Skeletal muscle tissue (tissue), 4 donors: ENCODE data around the gene CALD1. TPM values are rescaled to one million over a fixed set of nuclear protein-coding genes. Genes with fewer than 3 reads are reported as not detected.

Experiments
- H3K27ac ChIP-seq: one replicate; pipeline ENCODE4 v1.7.0; 2013; ENCODE audit warnings: mild to moderate bottlenecking, low read depth, low read length, inconsistent platforms
- H3K27me3 ChIP-seq, 3 donors: one replicate each; pipeline ENCODE4 v1.7.0; 2013; ENCODE audit warnings: low read length in 3 of 3; ENCODE audit not compliant: control insufficient read depth in 3 of 3, insufficient read depth in 3 of 3
- H3K36me3 ChIP-seq, 3 donors: one replicate each; pipeline ENCODE4 v1.7.0; 2013; ENCODE audit warnings: low read length in 3 of 3; ENCODE audit not compliant: control insufficient read depth in 3 of 3, insufficient read depth in 3 of 3
- H3K4me1 ChIP-seq, 3 donors: one replicate each; pipeline ENCODE4 v1.7.0; 2013; ENCODE audit warnings: low read length in 3 of 3, mild to moderate bottlenecking in 3 of 3; ENCODE audit not compliant: control insufficient read depth in 3 of 3, insufficient read depth in 3 of 3
- H3K4me3 ChIP-seq, 3 donors: one replicate each; pipeline ENCODE4 v1.7.0; 2013; ENCODE audit warnings: low read length in 3 of 3
- H3K9ac ChIP-seq, 3 donors: one replicate each; pipeline ENCODE4 v1.7.0; 2013; ENCODE audit warnings: low read length in 3 of 3, mild to moderate bottlenecking in 3 of 3, moderate library complexity in 2 of 3, low read depth in 1 of 3
- H3K9me3 ChIP-seq, 3 donors: one replicate each; pipeline ENCODE4 v1.7.0; 2013; ENCODE audit warnings: low read length in 3 of 3; ENCODE audit not compliant: control insufficient read depth in 3 of 3
- total RNA-seq: library from RNA; depleted of rRNA; stranded (reverse); fragments of >200 nt; gene quantifications from one replicate; pipeline ENCODE4 v1.2.3, GENCODE V29; 2014
- donor health status: Osteomylitis.

Gene CALD1
- total RNA-seq, 1 donor from 2014 or later = 89.8 TPM

DNA sequence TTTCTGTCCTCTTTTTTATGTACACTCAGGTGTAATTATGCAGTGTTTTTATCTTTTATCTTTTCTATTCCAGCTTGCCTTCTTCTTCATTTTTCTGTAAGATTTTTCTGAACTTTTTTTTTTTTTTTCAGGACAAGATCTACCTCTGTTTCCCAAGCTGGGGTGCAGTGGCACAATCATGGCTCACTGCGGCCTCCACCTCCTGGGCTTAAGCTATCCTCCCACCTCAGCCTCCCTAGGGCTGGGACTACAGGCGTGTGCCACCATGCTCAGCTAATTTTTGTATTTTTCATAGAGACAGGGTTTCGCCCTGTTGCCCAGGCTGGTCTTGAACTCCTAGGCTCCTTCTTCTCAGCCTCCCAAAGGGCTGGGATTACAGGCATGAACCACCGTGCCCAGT, 6.3 kb upstream of the CALD1 start:
- H3K9me3 ChIP-seq = no peaks in the 10 kb centered on the region
- H3K36me3 ChIP-seq = no peaks in the 10 kb centered on the region
- H3K27ac ChIP-seq = no peak overlapping the region
- H3K4me3 ChIP-seq = no peak overlapping the region
- no peaks in the 10 kb centered on the region for H3K27me3 ChIP-seq
- peaks cover 0 to 3% (median 2%) of the 10 kb centered on the region in 3 donors for H3K4me1 ChIP-seq
- H3K9ac ChIP-seq = no peak overlapping the region

DNA sequence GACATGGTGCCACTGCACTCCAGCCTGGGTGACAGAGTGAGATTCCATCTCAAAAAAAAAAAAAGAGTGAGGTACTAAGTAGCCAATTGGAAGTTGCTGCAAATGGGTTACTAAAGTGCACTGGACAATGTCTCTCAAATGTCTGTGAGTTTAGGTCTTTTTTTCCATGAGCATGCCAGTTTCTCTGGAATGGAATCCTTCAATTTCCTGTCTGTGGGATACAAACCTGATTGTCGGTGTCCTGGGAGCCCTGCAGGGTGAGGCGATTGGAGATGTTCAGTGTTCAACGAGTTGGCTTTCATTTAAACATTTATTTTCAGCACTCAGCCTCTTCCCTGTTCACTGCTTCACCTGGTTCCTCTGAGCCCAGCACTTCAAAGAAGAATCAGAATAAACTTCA, 5.3 kb upstream of the CALD1 start:
- H3K9me3 ChIP-seq = no peaks in the 10 kb centered on the region

DNA sequence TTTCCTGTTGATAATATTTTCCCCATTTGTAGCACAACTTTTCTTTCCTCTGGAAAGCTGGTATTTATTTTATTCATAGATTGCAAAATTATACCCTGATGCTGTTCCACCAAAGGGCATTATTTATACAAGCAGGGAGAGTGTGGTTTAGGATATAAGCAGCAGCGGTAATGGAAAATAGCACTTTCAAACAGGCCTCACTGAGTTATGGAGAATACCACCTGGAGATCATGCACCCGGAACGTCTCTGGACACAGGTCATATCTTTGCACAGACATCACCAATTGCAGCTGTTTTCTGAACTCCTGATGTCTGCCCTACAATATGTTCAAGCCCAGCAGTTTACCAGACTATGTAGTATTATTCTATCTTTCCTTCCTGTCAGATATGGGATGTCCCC, 2.0 kb upstream of the CALD1 start:
- Histone ChIP-seq H3K27ac (peak overlapping the region; percentile 78), H3K4me1 (peaks cover 5 to 7% (median 5%) of the 10 kb centered on the region in 3 donors), H3K4me3 (no peak overlapping the region), H3K9ac (no peak overlapping the region), H3K36me3 (no peaks in the 10 kb centered on the region), H3K9me3 (no peaks in the 10 kb centered on the region), H3K27me3 (no peaks in the 10 kb centered on the region)

More for the DNA sequence above, 5.3 kb upstream of the CALD1 start:
- Histone ChIP-seq H3K9ac (no peak overlapping the region), H3K4me1 (peaks cover 0 to 7% (median 4%) of the 10 kb centered on the region in 3 donors), H3K4me3 (no peak overlapping the region), H3K27ac (no peak overlapping the region), H3K27me3 (no peaks in the 10 kb centered on the region), H3K36me3 (no peaks in the 10 kb centered on the region)

DNA sequence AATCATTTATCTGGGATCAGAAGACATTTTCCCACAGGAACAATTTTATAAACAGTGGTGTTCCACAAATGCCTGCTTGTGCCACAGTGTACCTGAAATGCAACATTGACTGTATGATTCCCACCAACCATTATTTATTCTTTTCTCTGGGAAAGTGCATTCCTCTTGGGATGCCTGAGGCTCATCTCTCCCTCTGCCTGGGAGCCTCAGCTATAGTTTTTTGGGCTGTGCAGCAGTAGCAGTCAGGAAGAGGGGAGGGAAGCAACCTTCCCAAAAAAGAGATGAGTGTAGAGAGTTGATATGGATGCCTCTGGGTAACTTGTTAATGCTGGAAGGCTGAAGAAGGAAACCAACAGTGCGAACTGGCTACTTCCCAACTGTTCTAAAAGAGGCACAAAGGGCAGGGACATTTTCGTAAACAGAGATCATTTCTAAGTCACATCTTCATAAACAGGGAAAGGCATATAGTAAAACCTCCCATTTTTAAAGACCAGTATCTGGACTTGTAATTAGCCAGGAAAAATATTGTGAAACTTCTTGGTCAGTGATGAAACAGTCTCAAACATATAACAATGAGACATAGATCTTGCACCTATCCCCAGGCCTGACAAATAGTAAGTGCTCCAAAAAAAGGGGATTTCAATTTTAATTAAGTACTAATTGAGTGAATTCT, 1.4 kb upstream of the CALD1 start:
- no peaks in the 10 kb centered on the region for H3K9me3 ChIP-seq
- no peaks in the 10 kb centered on the region for H3K27me3 ChIP-seq
- H3K27ac ChIP-seq = peak overlapping the region; percentile 78
- no peak overlapping the region for H3K9ac ChIP-seq
- no peak overlapping the region for H3K4me3 ChIP-seq
- peaks cover 5 to 7% (median 5%) of the 10 kb centered on the region in 3 donors for H3K4me1 ChIP-seq
- no peaks in the 10 kb centered on the region for H3K36me3 ChIP-seq

DNA sequence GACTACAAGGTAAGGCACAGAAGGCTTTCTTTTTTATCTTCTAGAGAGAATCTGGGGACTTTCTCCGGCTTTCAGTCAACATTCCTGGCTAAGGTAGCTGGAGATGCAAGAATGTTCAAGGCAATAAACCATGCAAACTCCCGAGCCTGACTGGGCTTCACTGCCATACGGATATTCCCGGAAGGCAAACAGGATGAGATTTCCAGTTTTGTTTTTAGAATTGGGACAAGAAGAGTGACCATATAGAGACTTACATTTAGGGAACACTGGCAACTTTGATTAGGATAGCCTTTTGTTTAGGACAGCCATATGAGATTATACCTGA, 269 bp downstream of the CALD1 start:
- peaks cover 5 to 7% (median 5%) of the 10 kb centered on the region in 3 donors for H3K4me1 ChIP-seq
- H3K9me3 ChIP-seq = no peaks in the 10 kb centered on the region
- H3K27me3 ChIP-seq = no peaks in the 10 kb centered on the region
- H3K36me3 ChIP-seq = no peaks in the 10 kb centered on the region
- peak overlapping the region; percentile 62 to 72 (median 69) for H3K9ac ChIP-seq
- peak overlapping the region; percentile 78 for H3K27ac ChIP-seq
- H3K4me3 ChIP-seq = peak overlapping the region; percentile 63 to 81 (median 68)

DNA sequence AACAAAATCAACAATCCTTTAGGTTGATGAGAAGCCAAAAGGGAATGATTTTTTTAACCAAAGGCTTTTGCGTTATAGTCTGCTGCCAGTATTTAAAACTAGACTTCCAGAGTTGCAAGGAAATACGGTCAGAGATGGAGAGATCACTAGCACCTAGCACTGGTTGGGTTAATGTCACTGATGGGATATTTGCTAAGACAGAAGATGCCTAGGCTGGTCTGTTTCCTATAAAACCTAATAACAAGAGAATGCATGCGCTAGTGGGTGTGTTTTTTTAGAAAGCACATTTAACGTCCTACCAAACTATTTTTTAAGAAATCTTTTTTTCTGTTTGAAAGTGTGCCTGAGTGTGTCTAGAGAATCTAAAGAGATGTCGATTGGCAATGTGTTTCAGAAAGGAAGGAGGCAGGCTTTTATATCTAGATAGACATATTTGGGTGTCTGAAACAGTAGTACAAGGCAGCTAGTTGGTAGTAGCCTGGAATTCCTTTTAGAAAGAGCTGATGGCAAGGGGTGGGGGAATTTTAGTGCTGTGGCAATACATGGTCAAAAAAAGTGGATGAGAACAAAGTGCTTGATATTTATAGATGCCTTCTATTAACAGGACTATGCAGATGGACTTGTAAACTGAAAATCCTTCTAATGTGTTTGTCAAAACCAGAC, 863 bp downstream of the CALD1 start:
- Histone ChIP-seq H3K36me3 (no peaks in the 10 kb centered on the region), H3K27ac (peak overlapping the region; percentile 78), H3K9ac (peak overlapping the region; percentile 62 to 72 (median 69)), H3K9me3 (no peaks in the 10 kb centered on the region), H3K4me1 (peaks cover 5 to 7% (median 5%) of the 10 kb centered on the region in 3 donors), H3K4me3 (peak overlapping the region; percentile 63 to 81 (median 68)), H3K27me3 (no peaks in the 10 kb centered on the region)

DNA sequence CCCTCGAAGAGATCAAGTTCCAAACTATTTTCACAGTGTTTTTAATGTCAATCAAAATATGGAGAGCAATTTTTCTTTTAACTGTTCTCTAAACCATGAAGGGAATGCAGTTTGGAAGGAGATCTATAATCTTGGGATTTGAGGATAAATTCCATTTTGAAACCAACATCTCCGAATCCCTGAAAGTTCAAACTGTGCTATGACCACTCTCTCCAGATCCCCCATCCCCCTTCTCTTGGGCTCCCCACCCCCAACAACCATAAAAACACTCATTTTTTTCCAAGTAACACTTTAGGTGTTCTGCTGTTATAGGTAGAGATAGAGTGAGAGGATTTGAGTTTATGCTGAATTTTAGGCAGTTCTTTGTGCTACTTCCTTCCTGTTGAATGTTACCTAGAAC, 1.7 kb downstream of the CALD1 start:
- Histone ChIP-seq H3K36me3 (no peaks in the 10 kb centered on the region), H3K27me3 (no peaks in the 10 kb centered on the region), H3K4me1 (peaks cover 5 to 7% (median 5%) of the 10 kb centered on the region in 3 donors), H3K9me3 (no peaks in the 10 kb centered on the region), H3K4me3 (peak overlapping the region; percentile 63 to 81 (median 68)), H3K27ac (peak overlapping the region; percentile 78), H3K9ac (peak overlapping the region; percentile 2 to 72 (median 69))

DNA sequence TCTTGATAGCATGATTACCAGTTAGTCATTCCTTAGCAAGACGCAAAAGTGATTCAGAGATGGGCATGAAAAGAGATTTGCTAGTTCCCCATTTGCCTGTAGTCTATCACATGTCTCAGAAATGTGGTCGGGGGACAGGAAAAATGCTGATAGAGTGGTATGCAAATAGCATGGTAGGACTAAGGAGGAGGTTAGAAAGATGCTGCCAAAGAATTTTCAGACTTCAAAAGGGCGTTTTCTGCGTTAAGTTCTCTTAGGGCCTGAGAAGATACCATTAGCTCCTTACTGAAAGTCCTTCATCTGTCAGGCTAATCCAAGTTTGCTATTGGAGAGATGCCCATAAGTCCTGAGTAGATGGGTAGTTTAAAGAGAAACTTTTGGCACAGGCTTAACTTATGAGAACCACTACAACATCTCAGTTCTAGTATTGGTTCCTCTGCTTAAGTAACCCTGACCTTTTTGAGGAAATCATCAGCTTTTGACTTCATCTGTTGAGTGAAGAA, 2.7 kb downstream of the CALD1 start:
- Histone ChIP-seq H3K4me1 (peaks cover 5 to 8% (median 5%) of the 10 kb centered on the region in 3 donors), H3K9me3 (no peaks in the 10 kb centered on the region), H3K27ac (peak overlapping the region; percentile 78), H3K4me3 (peak overlapping the region in 1 of 3 donors; percentile 81), H3K9ac (no peak overlapping the region), H3K36me3 (no peaks in the 10 kb centered on the region), H3K27me3 (no peaks in the 10 kb centered on the region)

DNA sequence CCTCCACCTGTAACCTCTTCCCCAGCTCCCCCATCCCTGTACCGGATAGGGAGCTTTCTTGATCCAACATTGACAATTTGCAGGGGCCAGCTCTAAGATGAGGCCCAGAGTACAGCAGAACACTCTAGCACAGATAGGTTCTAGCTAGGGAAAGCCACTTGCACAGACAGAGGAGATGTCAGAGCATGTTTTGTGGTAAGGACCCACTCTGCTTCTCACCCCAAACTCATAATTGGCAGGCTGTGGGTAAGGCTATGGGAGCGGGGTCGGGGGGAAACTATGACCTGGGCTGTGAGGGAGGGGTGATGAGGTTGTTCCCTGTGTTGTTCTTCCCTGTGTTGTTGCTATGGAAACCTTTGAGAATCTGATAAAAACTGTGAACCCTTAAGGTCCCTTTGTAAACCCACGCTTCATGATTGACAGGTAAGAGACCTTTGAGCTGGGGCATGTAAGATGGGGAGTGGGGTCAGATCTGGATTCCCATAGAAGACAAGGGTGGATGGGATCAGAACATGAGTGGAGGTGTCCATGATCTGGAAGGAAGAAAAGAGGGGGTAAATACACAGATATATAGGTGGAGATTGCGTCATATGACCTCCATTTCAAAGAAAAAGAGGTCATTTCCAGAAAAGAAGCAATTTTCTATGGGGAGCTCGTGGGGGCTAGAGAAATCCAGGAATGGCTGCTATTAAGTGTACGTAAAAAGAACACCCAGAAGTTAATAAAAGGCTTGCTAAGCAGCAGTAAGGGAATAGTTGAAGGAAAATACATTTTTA, 4.0 kb downstream of the CALD1 start:
- Histone ChIP-seq H3K27me3 (no peaks in the 10 kb centered on the region), H3K9ac (no peak overlapping the region), H3K36me3 (no peaks in the 10 kb centered on the region), H3K4me3 (peak overlapping the region in 1 of 3 donors; percentile 12), H3K9me3 (no peaks in the 10 kb centered on the region), H3K4me1 (peaks cover 5 to 16% (median 7%) of the 10 kb centered on the region in 3 donors), H3K27ac (no peak overlapping the region)
